ENCODE results near the gene ZBTB33. TPM values are rescaled to one million over a fixed set of nuclear protein-coding genes. Genes with fewer than 3 reads are reported as not detected.

ZBTB33 gene
- total and polyA plus RNA-seq, 2 donors from 2014 or later: 4.4 to 13.0 TPM

DNA sequence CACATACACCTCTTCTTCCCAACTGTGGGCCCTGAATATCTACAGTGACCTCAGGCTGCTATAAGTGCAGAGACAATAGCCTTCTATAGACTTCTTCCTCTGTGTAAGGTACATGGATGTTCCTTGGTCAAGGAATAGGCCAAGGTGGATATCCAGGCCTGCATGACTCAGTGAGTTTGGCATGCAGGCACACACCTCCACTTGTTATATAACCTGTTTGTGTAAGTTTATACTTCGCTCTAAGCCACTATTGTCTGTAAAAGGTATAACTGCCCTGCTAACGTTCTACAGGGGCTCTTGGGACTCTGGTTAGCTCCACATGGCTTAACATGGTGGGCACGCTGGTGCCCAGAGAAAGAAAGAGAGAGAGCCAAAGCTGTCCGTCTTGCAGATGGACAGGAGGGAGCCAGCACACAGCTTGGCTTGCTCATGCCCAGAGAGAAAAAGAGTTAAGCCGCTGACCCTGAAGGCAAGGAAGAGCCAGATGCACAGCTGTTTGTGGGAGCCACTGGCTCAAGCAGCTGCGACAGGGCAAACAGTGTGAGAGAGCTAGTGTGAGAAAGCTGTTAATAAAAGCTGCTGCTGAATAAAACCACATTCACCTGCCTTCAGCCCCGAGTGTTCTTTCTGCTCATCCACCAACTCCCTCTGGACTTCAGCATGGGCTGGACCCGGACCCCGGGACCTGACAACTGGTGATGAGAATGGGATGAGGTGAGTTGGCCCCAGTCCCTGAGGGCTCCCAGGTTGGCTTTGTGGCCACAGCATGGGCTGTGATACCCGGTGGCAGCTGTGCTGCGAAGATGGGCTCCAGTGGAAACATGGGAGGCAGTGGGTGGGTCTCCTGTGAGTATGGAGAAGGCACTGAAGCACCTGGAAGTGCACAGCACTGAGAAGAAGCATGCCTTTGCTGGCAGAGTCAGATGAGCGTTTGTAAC lies 44.5 kb upstream of the ZBTB33 start:
- no peaks in the 10 kb centered on the region for H3K9me3 ChIP-seq (ENCODE audit: control insufficient read depth in 2 of 3, insufficient read depth in 1 of 3, low read length in 3 of 3)
- no peak overlapping the region for H3K9ac ChIP-seq (ENCODE audit: low read length in 3 of 3)
- intact Hi-C loops (cut with DNase I): no loop called here
- TF ChIP-seq, protein P1, sequence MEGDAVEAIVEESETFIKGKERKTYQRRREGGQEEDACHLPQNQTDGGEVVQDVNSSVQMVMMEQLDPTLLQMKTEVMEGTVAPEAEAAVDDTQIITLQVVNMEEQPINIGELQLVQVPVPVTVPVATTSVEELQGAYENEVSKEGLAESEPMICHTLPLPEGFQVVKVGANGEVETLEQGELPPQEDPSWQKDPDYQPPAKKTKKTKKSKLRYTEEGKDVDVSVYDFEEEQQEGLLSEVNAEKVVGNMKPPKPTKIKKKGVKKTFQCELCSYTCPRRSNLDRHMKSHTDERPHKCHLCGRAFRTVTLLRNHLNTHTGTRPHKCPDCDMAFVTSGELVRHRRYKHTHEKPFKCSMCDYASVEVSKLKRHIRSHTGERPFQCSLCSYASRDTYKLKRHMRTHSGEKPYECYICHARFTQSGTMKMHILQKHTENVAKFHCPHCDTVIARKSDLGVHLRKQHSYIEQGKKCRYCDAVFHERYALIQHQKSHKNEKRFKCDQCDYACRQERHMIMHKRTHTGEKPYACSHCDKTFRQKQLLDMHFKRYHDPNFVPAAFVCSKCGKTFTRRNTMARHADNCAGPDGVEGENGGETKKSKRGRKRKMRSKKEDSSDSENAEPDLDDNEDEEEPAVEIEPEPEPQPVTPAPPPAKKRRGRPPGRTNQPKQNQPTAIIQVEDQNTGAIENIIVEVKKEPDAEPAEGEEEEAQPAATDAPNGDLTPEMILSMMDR (IDR thresholded peaks at IDR 0.05; ENCODE audit: borderline replicate concordance, extremely low read depth, insufficient read depth): no peak
- no peaks in the 10 kb centered on the region for H3K27me3 ChIP-seq (ENCODE audit: control insufficient read depth, insufficient read depth, low read length)
- no peak overlapping the region for H3K4me3 ChIP-seq (ENCODE audit: low read length in 3 of 3)
- FAIRE-seq (no peak), DNase-seq (no peak)
- H3K36me3 ChIP-seq (ENCODE audit: control insufficient read depth in 2 of 3, insufficient read depth in 3 of 3, low read length in 3 of 3): no peaks in the 10 kb centered on the region
- no peaks in the 10 kb centered on the region for H3K4me1 ChIP-seq (ENCODE audit: control insufficient read depth in 2 of 3, insufficient read depth in 2 of 3, low read depth in 1 of 3, low read length in 3 of 3)
- H3K27ac ChIP-seq (ENCODE audit: low read depth in 2 of 2, low read length in 2 of 2): no peak overlapping the region

DNA sequence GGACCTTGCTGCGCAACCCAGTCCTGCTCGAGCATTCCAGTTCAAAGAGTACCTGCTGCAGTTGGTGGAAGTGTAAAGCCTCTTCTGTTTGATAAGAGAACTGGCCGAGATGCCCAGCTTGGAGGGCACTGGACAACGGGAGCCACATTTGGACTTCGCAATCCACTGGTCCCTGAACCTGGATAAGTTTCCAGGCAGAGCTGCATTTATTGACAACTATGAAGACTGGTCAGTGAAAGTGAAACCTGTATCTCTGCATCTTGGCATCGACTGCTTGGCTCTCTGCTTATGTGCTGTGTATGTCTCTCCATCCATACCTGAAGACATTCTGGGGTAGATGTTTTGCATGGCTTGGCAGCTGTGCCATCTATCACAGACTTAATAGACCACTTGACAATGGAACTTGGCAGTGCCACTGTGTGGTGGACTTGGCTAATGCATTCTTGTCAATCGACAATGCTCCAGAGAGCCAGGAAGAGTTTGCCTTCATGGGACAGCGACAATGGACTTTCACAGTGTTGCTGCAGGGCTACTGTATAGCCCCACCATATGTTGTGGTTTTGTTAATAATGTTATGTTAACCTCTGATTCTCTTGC lies 43.5 kb upstream of the ZBTB33 start:
- Histone ChIP-seq H3K9me3 (ENCODE audit: control insufficient read depth in 2 of 3, insufficient read depth in 1 of 3, low read length in 3 of 3) (no peaks in the 10 kb centered on the region), H3K4me1 (ENCODE audit: control insufficient read depth in 2 of 3, insufficient read depth in 2 of 3, low read depth in 1 of 3, low read length in 3 of 3) (no peaks in the 10 kb centered on the region), H3K9ac (ENCODE audit: low read length in 3 of 3) (no peak overlapping the region), H3K36me3 (ENCODE audit: control insufficient read depth in 2 of 3, insufficient read depth in 3 of 3, low read length in 3 of 3) (no peaks in the 10 kb centered on the region), H3K4me3 (ENCODE audit: low read length in 3 of 3) (no peak overlapping the region), H3K27ac (ENCODE audit: low read depth in 2 of 2, low read length in 2 of 2) (no peak overlapping the region), H3K27me3 (ENCODE audit: control insufficient read depth, insufficient read depth, low read length) (no peaks in the 10 kb centered on the region)
- DNase-seq (peak in 3 of 5 donors; percentile 31 to 68 (median 63)), FAIRE-seq (no peak)
- TF ChIP-seq, protein P1 (IDR thresholded peaks at IDR 0.05; ENCODE audit: borderline replicate concordance, extremely low read depth, insufficient read depth): no peak
- intact Hi-C loops (cut with DNase I): no loop called here

DNA sequence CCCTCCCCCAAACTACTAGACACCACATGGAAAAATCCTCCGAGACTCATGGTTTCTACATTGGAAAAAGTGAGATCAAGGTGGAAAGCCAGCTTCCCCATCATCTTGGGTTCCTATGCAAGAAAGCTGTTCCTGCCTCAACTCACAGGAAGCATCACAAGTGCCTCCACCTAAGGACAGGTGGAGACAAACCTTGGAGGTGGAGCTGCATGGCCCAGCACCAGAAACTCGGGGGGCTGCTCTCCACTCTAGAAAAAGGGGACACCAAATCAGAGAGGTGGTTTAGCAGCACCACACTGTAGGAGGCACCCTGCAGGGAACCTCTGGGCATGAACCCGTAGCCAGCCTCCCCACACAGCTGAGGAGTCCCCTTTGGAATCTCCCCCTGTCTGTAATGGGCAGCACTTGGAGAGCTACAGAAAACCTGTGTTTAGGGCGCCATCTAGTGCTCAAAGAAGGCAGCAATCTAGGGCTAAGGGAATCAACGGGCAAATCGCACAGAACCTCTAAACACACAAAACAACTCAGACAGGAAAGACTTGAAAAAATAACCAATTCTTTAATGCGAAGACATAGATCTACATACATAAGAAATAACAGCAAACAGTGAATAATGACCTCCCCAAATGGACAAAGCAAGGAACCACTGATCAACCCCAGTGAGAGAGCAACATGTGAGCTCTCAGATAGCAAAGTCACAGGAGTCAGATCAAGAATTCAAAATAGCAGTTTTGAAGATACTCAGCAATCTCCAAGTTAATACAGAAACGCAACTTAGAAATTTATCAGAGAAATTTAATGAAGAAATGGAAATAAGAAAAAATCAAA lies 37.0 kb upstream of the ZBTB33 start:
- H3K27ac ChIP-seq (ENCODE audit: low read depth in 2 of 2, low read length in 2 of 2): no peak overlapping the region
- DNase-seq: peak in 4 of 5 donors; percentile 51 to 76 (median 70)
- H3K9me3 ChIP-seq (ENCODE audit: control insufficient read depth in 2 of 3, insufficient read depth in 1 of 3, low read length in 3 of 3): no peaks in the 10 kb centered on the region
- no peak overlapping the region for H3K4me3 ChIP-seq (ENCODE audit: low read length in 3 of 3)
- peak; percentile 68 for FAIRE-seq
- H3K27me3 ChIP-seq (ENCODE audit: control insufficient read depth, insufficient read depth, low read length): peaks cover 2% of the 10 kb centered on the region
- H3K36me3 ChIP-seq (ENCODE audit: control insufficient read depth in 2 of 3, insufficient read depth in 3 of 3, low read length in 3 of 3): no peaks in the 10 kb centered on the region
- H3K9ac ChIP-seq (ENCODE audit: low read length in 3 of 3): no peak overlapping the region
- H3K4me1 ChIP-seq (ENCODE audit: control insufficient read depth in 2 of 3, insufficient read depth in 2 of 3, low read depth in 1 of 3, low read length in 3 of 3): no peaks in the 10 kb centered on the region
- intact Hi-C loops (cut with DNase I): no loop called here
- TF ChIP-seq, protein P1 (IDR thresholded peaks at IDR 0.05; ENCODE audit: borderline replicate concordance, extremely low read depth, insufficient read depth): peak; percentile 48

All from kidney (tissue), 14 donors.